Testis (tissue), 3 donors: ENCODE results near the gene SLC35B1. TPM values are rescaled to one million over a fixed set of nuclear protein-coding genes. Genes with fewer than 3 reads are reported as not detected.

Source experiments
- DNase-seq: peaks from one replicate; pipeline ENCODE4 v3.0.0-alpha.2; 2019
- H3K27ac ChIP-seq, 2 donors: fragments of 200-600 bp; sonication (generic); one replicate each; pipeline ENCODE4 v1.5.1; 2019
- H3K27me3 ChIP-seq: fragments of 200-600 bp; sonication (generic); one replicate; pipeline ENCODE4 v1.5.1; 2019
- H3K36me3 ChIP-seq: fragments of 200-600 bp; sonication (generic); one replicate; pipeline ENCODE4 v1.5.1; 2017; ENCODE audit warnings: low read depth; ENCODE audit errors: missing control alignments
- H3K4me1 ChIP-seq: fragments of 200-600 bp; sonication (generic); one replicate; pipeline ENCODE4 v1.5.1; 2019
- H3K4me3 ChIP-seq, 2 donors: fragments of 200-600 bp; sonication (generic); one replicate each; pipeline ENCODE4 v1.5.1; 2017 to 2019
- H3K9me3 ChIP-seq: fragments of 200-600 bp; sonication (generic); one replicate; pipeline ENCODE4 v1.5.1; 2017
- POLR2A ChIP-seq: fragments of 450-650 bp; IDR thresholded peaks from one replicate; pipeline ENCODE4 v1.6.1; 2017; ENCODE audit warnings: antibody characterized with exemption, mild to moderate bottlenecking, moderate library complexity
- WGBS, 2 donors: methylation state at CpG; one replicate each; pipeline ENCODE4 v1.1.5; 2018; 5-methylcytosine and 5-hydroxymethylcytosine counted together
- intact Hi-C: fragments of 100-400 bp; cut with DNase I; formaldehyde crosslinking; loops from one replicate; pipeline ENCODE4 v1.15.1; 2023; ENCODE audit warnings: low total_unique reads
- polyA plus RNA-seq: library from polyadenylated mRNA; stranded (reverse); fragments of 350-450 nt; fragmentation: Illumina TruSeq; extraction: RNeasy Lipid Tissue Mini Kit (QIAGEN cat#74804); gene quantifications from one replicate; pipeline ENCODE4 v1.2.3, GENCODE V29; 2014; ENCODE audit warnings: low read depth, low replicate concordance; ENCODE audit not compliant: insufficient read depth
- total RNA-seq, 2 donors: library from RNA; depleted of rRNA; stranded (reverse); fragments of >200 nt; gene quantifications; one replicate each; pipeline ENCODE4 v1.2.3, GENCODE V29; 2016
- TF ChIP-seq, protein P1 (sequence below), 3 experiments: fragments of 450-650 bp in 2 of 3; fragments of 200-600 bp in 1 of 3; sonication (generic) in 1 of 3; IDR thresholded peaks; one replicate each; pipeline ENCODE4 v1.5.1; 2016 to 2019; ENCODE audit warnings: antibody characterized with exemption in 3 of 3, mild to moderate bottlenecking in 2 of 3, moderate library complexity in 1 of 3

The SLC35B1 gene
- total and polyA plus RNA-seq, 3 donors from 2014 or later: 39.9 to 66.3 (median 45.4) TPM

DNA sequence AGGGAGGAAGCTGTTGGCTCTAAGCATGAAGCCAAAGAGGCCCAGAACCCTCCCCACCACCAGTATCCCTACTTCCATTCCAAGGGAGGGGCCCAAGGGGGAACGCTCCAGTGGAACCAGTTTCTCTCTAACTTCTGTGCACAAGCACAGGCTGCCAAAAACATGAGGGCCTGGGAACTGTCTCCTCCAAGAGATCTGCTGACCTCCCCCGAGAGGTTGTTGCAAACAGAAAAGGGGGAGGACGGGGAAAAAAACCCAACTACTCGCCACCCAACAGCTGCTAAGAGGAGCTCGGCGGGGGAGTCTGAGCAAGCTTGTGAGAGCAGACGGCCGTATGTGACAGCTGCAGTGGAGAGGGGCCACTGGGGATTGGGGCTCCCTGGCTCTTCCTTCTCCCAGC lies 15.7 kb upstream of the SLC35B1 start:
- Histone ChIP-seq H3K4me1 (peaks cover 29% of the 10 kb centered on the region), H3K36me3 (no peaks in the 10 kb centered on the region), H3K27me3 (no peaks in the 10 kb centered on the region), H3K27ac (peak overlapping the region; percentile 16 to 50), H3K4me3 (no peak overlapping the region), H3K9me3 (no peaks in the 10 kb centered on the region)
- intact Hi-C loops: no loop called here
- TF ChIP-seq, protein P1, sequence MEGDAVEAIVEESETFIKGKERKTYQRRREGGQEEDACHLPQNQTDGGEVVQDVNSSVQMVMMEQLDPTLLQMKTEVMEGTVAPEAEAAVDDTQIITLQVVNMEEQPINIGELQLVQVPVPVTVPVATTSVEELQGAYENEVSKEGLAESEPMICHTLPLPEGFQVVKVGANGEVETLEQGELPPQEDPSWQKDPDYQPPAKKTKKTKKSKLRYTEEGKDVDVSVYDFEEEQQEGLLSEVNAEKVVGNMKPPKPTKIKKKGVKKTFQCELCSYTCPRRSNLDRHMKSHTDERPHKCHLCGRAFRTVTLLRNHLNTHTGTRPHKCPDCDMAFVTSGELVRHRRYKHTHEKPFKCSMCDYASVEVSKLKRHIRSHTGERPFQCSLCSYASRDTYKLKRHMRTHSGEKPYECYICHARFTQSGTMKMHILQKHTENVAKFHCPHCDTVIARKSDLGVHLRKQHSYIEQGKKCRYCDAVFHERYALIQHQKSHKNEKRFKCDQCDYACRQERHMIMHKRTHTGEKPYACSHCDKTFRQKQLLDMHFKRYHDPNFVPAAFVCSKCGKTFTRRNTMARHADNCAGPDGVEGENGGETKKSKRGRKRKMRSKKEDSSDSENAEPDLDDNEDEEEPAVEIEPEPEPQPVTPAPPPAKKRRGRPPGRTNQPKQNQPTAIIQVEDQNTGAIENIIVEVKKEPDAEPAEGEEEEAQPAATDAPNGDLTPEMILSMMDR (IDR thresholded peaks at IDR 0.05): no peak
- no peak for TF ChIP-seq POLR2A
- DNase-seq: peak; percentile 83
- WGBS, 2 donors: 38 to 39% methylated on average over 8 of the region's 8 CpGs

DNA sequence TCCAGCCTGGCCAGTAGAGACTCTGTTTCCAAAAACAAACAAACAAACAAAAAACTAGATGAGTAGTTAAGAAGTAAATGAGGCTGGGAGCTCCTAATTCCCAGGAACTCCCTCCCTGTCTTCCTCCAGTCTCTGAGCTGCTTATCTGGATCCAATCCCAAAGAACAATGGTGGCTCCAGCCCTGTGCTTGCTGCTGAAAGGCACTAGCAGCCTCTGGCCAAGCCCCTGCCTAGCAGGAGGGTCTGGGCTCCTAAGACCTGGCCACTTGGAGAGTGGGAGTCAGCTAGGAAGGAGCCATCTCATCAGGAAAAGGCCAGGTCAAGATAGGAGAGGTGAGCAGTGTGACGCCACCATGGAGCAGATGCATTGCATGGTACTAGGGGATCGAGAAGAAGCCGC lies 14.3 kb upstream of the SLC35B1 start:
- no peaks in the 10 kb centered on the region for H3K36me3 ChIP-seq
- TF ChIP-seq, protein P1 (IDR thresholded peaks at IDR 0.05): no peak
- no peak for TF ChIP-seq POLR2A

DNA sequence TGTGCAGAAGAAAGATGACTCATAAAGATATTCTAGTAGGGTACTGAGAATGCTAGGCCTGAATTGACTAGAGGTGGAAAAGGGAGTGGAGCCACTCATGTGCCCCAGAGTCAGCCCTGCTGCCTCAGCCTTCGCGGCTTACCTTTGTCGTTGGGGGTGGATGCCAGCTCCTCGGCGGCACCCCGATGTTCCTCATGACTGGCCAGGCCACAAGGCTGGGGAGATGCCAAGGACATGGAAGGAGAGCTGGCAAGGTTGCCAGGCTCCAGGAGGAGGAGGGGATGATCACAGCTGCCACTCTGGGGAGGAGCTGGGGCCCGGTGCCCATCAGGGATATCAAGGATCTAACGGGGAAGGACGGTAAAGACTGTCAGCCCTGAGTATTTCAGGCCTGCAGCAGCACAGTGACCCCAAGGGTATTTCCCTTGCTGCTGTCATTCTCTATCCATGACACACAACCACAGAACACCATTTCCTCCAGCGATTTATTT lies 9.7 kb upstream of the SLC35B1 start:
- Histone ChIP-seq H3K36me3 (no peaks in the 10 kb centered on the region), H3K27ac (no peak overlapping the region), H3K4me3 (no peak overlapping the region), H3K27me3 (no peaks in the 10 kb centered on the region), H3K4me1 (no peaks in the 10 kb centered on the region), H3K9me3 (no peaks in the 10 kb centered on the region)
- WGBS, 2 donors: 72 to 87% methylated on average over 10 of the region's 10 CpGs
- intact Hi-C loops: no loop called here
- TF ChIP-seq, protein P1 (IDR thresholded peaks at IDR 0.05): no peak
- TF ChIP-seq POLR2A: no peak
- DNase-seq: no peak

More for the DNA sequence above, 14.3 kb upstream of the SLC35B1 start:
- intact Hi-C loops: no loop called here
- no peak overlapping the region for H3K4me3 ChIP-seq
- no peaks in the 10 kb centered on the region for H3K27me3 ChIP-seq
- DNase-seq: no peak
- no peaks in the 10 kb centered on the region for H3K9me3 ChIP-seq
- no peak overlapping the region for H3K27ac ChIP-seq
- peaks cover 19% of the 10 kb centered on the region for H3K4me1 ChIP-seq
- WGBS, 2 donors: 93 to 100% methylated on average over 3 of the region's 3 CpGs

DNA sequence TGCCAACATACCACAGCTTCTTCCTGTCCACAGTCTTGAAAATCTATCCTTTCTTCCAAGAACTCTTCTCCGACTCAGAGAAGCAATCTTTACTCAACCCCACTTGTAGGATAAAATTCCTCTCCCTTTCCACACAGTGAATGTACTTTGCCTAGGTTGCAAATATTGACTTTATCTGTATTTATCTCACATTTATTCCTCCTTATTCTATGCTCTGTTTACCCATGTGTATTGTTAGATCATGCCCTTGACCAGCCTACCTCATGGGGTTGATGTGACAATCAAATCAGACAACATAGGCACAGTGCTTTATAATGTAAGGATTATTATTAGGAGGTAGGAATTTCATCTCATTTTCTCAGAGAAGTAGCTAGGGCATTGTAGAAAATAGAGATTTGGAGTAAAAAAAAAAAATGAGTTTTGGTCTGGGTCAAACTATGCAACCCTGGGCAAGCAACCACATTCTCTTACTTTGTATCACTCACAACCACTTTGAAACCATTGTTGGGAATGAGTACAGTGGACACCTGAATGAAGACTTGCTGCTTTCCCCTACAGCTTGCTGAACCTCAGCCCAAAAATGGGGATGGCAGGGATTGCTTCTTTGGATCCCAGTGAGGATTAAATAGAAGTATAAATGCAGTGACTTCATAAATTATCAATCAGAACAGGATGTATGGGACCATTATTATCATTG lies 9.1 kb upstream of the SLC35B1 start:
- Histone ChIP-seq H3K4me3 (no peak overlapping the region), H3K4me1 (no peaks in the 10 kb centered on the region), H3K9me3 (no peaks in the 10 kb centered on the region), H3K27me3 (no peaks in the 10 kb centered on the region), H3K27ac (no peak overlapping the region), H3K36me3 (no peaks in the 10 kb centered on the region)
- WGBS, 2 donors: 86 to 94% methylated on average over 1 of the region's 1 CpG
- intact Hi-C loops: no loop called here
- DNase-seq: no peak
- TF ChIP-seq, protein P1 (IDR thresholded peaks at IDR 0.05): no peak
- no peak for TF ChIP-seq POLR2A
